Upper lobe of left lung (tissue), 4 donors: Measurements from ENCODE around the gene BFSP2.

Experiments
- CTCF ChIP-seq, 6 experiments: fragments of 450-650 bp in 4 of 6; fragments of 200-600 bp in 2 of 6; sonication (generic) in 2 of 6; IDR thresholded peaks; one replicate each; pipeline ENCODE4 v1.5.1; 2016 to 2019; ENCODE audit warnings: antibody characterized with exemption in 6 of 6
- EP300 ChIP-seq, 4 donors: sonication (generic); formaldehyde crosslinking; IDR thresholded peaks; one replicate each; pipeline ENCODE4 v1.5.1; 2017; ENCODE audit warnings: antibody characterized with exemption in 4 of 4, control low read depth in 2 of 4
- POLR2A ChIP-seq, 4 donors: fragments of 450-650 bp; IDR thresholded peaks; one replicate each; pipeline ENCODE4 v1.5.1; 2016 to 2017; ENCODE audit warnings: antibody characterized with exemption in 4 of 4, mild to moderate bottlenecking in 2 of 4
- POLR2AphosphoS5 ChIP-seq, 2 donors: sonication (generic); formaldehyde crosslinking; IDR thresholded peaks; one replicate each; pipeline ENCODE4 v1.5.1; 2017; ENCODE audit warnings: antibody characterized with exemption in 2 of 2

DNA sequence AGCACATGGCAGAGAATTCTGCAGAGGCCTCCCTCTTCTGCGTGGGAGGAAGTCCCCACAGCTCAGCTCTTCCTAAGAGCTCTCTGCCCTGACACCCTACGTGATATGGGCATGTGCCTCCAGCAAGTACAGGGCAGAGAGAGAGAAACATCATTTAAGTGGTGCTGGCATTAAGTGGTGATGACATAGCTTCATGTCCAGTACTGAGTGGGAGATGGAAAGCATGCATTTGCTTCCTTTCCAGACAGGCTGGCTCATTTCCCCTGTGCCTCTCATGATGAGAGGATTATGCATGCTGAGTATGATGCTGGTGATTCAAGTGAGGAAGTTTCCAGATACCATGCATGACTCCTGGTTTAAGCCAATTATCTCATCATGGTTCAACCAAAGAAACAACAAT is 26.9 kb downstream of the BFSP2 start:
- TF ChIP-seq CTCF (IDR thresholded peaks at IDR 0.05), result no peak
- TF ChIP-seq POLR2A (IDR thresholded peaks at IDR 0.05), result no peak
- TF ChIP-seq POLR2AphosphoS5 (IDR thresholded peaks at IDR 0.05), result no peak
- no peak for TF ChIP-seq EP300 (IDR thresholded peaks at IDR 0.05)
